Psoas muscle (tissue), 8 donors: Measurements from ENCODE around the gene TOMM7. TPM values are rescaled to one million over a fixed set of nuclear protein-coding genes. Genes with fewer than 3 reads are reported as not detected.
"Not testable (repeated sequence)": the region's sequence is repeated elsewhere in the genome, so short reads cannot be mapped to it uniquely, and the experiment has no call there.

ENCODE experiments used
- ATAC-seq, 4 donors: fragments of 200-7000 bp; cut with Tn5 transposase; one replicate each; pipeline ENCODE4 v1.9.1; 2020; ENCODE audit warnings: moderate library complexity in 3 of 4, mild to moderate bottlenecking in 2 of 4
- DNase-seq, 2 donors: peaks; one replicate each; pipeline ENCODE4 v3.0.0-alpha.2; 2020
- H3K27ac ChIP-seq: fragments of 200-600 bp; one replicate; pipeline ENCODE4 v1.8.0; 2022
- H3K27me3 ChIP-seq, 3 donors: fragments of 200-600 bp in 1 of 3; one replicate each; pipeline versions ENCODE4 v1.6.1 to v1.8.0; 2013 to 2022; ENCODE audit warnings: low read length in 2 of 3, mild to moderate bottlenecking in 2 of 3, moderate library complexity in 1 of 3; ENCODE audit not compliant: insufficient read depth in 3 of 3
- H3K36me3 ChIP-seq, 2 donors: fragments of 200-600 bp in 1 of 2; one replicate each; pipeline versions ENCODE4 v1.6.1 to v1.8.0; 2013 to 2022; ENCODE audit warnings: low read depth in 1 of 2, mild to moderate bottlenecking in 1 of 2, moderate library complexity in 1 of 2; ENCODE audit not compliant: insufficient read depth in 1 of 2
- H3K4me1 ChIP-seq: fragments of 200-600 bp; one replicate; pipeline ENCODE4 v1.8.0; 2022
- H3K4me3 ChIP-seq: fragments of 200-600 bp; one replicate; pipeline ENCODE4 v1.8.0; 2022; ENCODE audit warnings: mild to moderate bottlenecking
- H3K9me3 ChIP-seq: fragments of 200-600 bp; one replicate; pipeline ENCODE4 v1.8.0; 2022
- CTCF ChIP-seq: fragments of 200-600 bp; IDR thresholded peaks from one replicate; pipeline ENCODE4 v1.8.0; 2022; ENCODE audit warnings: antibody characterized with exemption
- WGBS, 3 donors: extraction: QIAGEN DNeasy Blood & Tissue Kit; methylation state at CpG; one replicate each; pipeline versions ENCODE4 v1.1.6 to v1.1.7; 2013; 5-methylcytosine and 5-hydroxymethylcytosine counted together
- intact Hi-C, 2 donors: fragments of 100-400 bp; cut with DNase I; formaldehyde crosslinking; loops; one replicate each; pipeline versions ENCODE4 v1.11.0 to v1.14.2; 2022
- polyA plus RNA-seq, 3 donors: library from polyadenylated mRNA; stranded (reverse); fragments of 200-250 nt; gene quantifications; one replicate each; pipeline ENCODE4 v1.2.3, GENCODE V29; 2013
- total RNA-seq, 4 donors: library from RNA; stranded (reverse); fragmentation: NEBNext Ultra II Directional in 2 of 4; extraction: Animal tissue kit (Norgen Biotek cat#: 25700) in 2 of 4; gene quantifications; one replicate each; pipeline versions ENCODE4 v1.2.1 to v1.2.4, GENCODE V29; 2021 to 2023
- donor health status: healthy with polysubstance abuse.
- donor health status: DM: no; HTN: no; CAD: no; lungs with moderate emphysema.
- donor health status: Bipolar disorder and iron deficiency.
- donor health status: healthy.
- donor health status: DM: yes; HTN: yes; CAD: no.
- donor health status: DM: no; HTN: no; CAD: no.
- donor health status: DM: no; HTN: no; CAD: no.
- donor health status: DM: yes; HTN: yes; CAD: no.

The TOMM7 gene
- total and polyA plus RNA-seq, 7 donors = 401 to 791 (median 668) TPM

- H3K27me3 ChIP-seq = no peaks in the 10 kb centered on the region
- no peak for DNase-seq
- no peaks in the 10 kb centered on the region for H3K9me3 ChIP-seq
- no peak for TF ChIP-seq CTCF
- H3K4me1 ChIP-seq = no peaks in the 10 kb centered on the region
- WGBS, 3 donors = 52 to 72% (median 66%) methylated on average over 5 of the region's 5 CpGs
- intact Hi-C loops = no loop called here
- H3K27ac ChIP-seq = no peak overlapping the region
- H3K4me3 ChIP-seq = no peak overlapping the region
- H3K36me3 ChIP-seq = no peaks in the 10 kb centered on the region
- ATAC-seq = peak in 3 of 4 donors; percentile 27 to 82 (median 32)
Observed at GRCh38 chr7:22781230-22781711, 41.4 kb downstream of the TOMM7 start.

- 55 to 76% (median 62%) methylated on average over 4 of the region's 4 CpGs for WGBS, 3 donors
- H3K27ac ChIP-seq, intact Hi-C loops, H3K4me3 ChIP-seq, H3K9me3 ChIP-seq, H3K27me3 ChIP-seq, H3K4me1 ChIP-seq, H3K36me3 ChIP-seq, ATAC-seq: not testable (repeated sequence)
- peak in 1 of 2 donors; percentile 23 for DNase-seq
Observed at GRCh38 chr7:22779730-22780323, 42.8 kb downstream of the TOMM7 start.

DNA sequence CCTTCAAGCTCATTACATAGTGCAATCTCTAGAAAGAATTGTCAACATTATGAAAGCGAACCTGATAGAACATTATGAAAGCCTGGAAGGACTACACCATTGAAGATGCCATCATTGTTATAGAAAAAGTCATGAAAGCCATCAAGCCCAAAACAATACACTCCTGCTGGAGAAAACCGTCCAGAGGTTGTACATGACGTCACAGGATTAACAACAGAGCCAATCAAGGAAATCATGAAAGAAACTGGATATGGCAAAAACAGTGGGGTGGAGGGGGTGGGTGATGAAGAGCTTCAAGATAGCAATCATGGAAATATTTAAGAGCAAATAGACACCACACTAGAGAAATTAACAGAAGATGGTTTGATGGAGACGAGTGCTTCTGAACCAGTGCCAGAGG lies 45.7 kb downstream of the TOMM7 start:
- Histone ChIP-seq H3K4me3 (no peak overlapping the region), H3K9me3 (no peaks in the 10 kb centered on the region), H3K27ac (no peak overlapping the region), H3K27me3 (no peaks in the 10 kb centered on the region), H3K36me3 (no peaks in the 10 kb centered on the region), H3K4me1 (no peaks in the 10 kb centered on the region)
- 48 to 62% (median 55%) methylated on average over 4 of the region's 4 CpGs for WGBS, 3 donors
- ATAC-seq (no peak), DNase-seq (no peak)
- TF ChIP-seq CTCF = no peak
- intact Hi-C loops = no loop called here

DNA sequence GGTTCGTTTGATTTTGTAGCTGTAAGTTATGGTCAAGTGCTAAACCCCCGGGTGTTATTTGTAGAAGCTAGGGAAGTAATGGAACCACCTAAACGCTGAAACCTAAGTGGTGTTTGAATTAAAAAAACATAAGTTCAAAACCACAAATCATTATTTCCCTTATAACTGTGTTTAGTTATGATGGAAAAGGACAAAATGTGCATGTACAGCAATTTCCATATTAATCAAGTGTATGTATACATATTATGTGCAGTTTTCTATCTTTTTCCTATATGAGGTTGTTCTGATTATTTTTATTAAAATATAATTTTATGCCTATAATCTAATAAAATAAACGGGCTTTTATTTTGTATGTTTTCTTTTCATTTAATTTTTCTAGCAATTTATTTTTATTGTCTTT lies 49.8 kb downstream of the TOMM7 start:
- ATAC-seq (no peak), DNase-seq (no peak)
- Histone ChIP-seq H3K27ac (no peak overlapping the region), H3K27me3 (no peaks in the 10 kb centered on the region), H3K4me3 (no peak overlapping the region), H3K9me3 (no peaks in the 10 kb centered on the region), H3K36me3 (no peaks in the 10 kb centered on the region), H3K4me1 (no peaks in the 10 kb centered on the region)
- TF ChIP-seq CTCF = no peak
- intact Hi-C loops = no loop called here
- WGBS, 3 donors = 45 to 60% (median 45%) methylated on average over 4 of the region's 4 CpGs

- 58 to 64% (median 58%) methylated on average over 4 of the region's 4 CpGs for WGBS, 3 donors
- ATAC-seq (no peak), DNase-seq (no peak)
- TF ChIP-seq CTCF = no peak
- Histone ChIP-seq H3K4me1 (no peaks in the 10 kb centered on the region), H3K9me3 (no peaks in the 10 kb centered on the region), H3K4me3 (no peak overlapping the region), H3K36me3 (no peaks in the 10 kb centered on the region), H3K27ac (no peak overlapping the region), H3K27me3 (no peaks in the 10 kb centered on the region)
- intact Hi-C loops = no loop called here
Observed at GRCh38 chr7:22771872-22772228, 50.8 kb downstream of the TOMM7 start.
